Natural killer cell (primary cell): ENCODE measurements around the gene CPAMD8. TPM values are rescaled to one million over a fixed set of nuclear protein-coding genes. Genes with fewer than 3 reads are reported as not detected.

ENCODE experiments used
- ATAC-seq, 3 donors: fragments of 150-1000 bp in 2 of 3; fragments of 200-7000 bp in 1 of 3; cut with Tn5 transposase; 1 replicate in 1 of 3; 2 replicates in 2 of 3; pipeline ENCODE4 v1.10.0; 2021; ENCODE audit warnings: mild to moderate bottlenecking in 2 of 3, moderate library complexity in 2 of 3
- DNase-seq, 2 donors: peaks; one replicate each; pipeline versions ENCODE4 v3.0.0 to v3.0.0-alpha.2; 2013 to 2021; ENCODE audit warnings: mixed read lengths in 1 of 2
- H3K27ac ChIP-seq: one replicate; pipeline ENCODE4 v1.5.1; 2013; ENCODE audit warnings: mild to moderate bottlenecking, low read length
- H3K27me3 ChIP-seq: one replicate; pipeline ENCODE4 v1.6.1; 2013; ENCODE audit warnings: low read length; ENCODE audit not compliant: control insufficient read depth, insufficient read depth
- H3K36me3 ChIP-seq: one replicate; pipeline ENCODE4 v1.6.1; 2013; ENCODE audit warnings: low read length; ENCODE audit not compliant: control insufficient read depth, insufficient read depth
- H3K4me1 ChIP-seq: one replicate; pipeline ENCODE4 v1.6.1; 2013; ENCODE audit warnings: low read length; ENCODE audit not compliant: control insufficient read depth, insufficient read depth
- H3K4me3 ChIP-seq: one replicate; pipeline ENCODE4 v1.5.1; 2013; ENCODE audit warnings: low read length
- H3K9me3 ChIP-seq: one replicate; pipeline ENCODE4 v1.6.1; 2013; ENCODE audit warnings: low read length; ENCODE audit not compliant: control insufficient read depth, insufficient read depth
- H3K27ac Mint-ChIP-seq, 2 donors: one replicate each; pipeline ENCODE4 v1.8.0; 2022; ENCODE audit warnings: mild to moderate bottlenecking in 2 of 2, mixed read lengths in 2 of 2, moderate library complexity in 1 of 2
- H3K27me3 Mint-ChIP-seq, 2 donors: one replicate each; pipeline ENCODE4 v1.8.0; 2022; ENCODE audit warnings: low read depth in 2 of 2, mixed read lengths in 2 of 2
- H3K36me3 Mint-ChIP-seq: one replicate; pipeline ENCODE4 v1.8.0; 2022; ENCODE audit warnings: mixed read lengths
- H3K4me1 Mint-ChIP-seq, 2 donors: one replicate each; pipeline ENCODE4 v1.8.0; 2022; ENCODE audit warnings: mixed read lengths in 2 of 2
- H3K4me3 Mint-ChIP-seq: one replicate; pipeline ENCODE4 v1.8.0; 2022; ENCODE audit warnings: mild to moderate bottlenecking, moderate library complexity, mixed read lengths
- H3K9me3 Mint-ChIP-seq, 2 donors: one replicate each; pipeline ENCODE4 v1.8.0; 2022; ENCODE audit warnings: mixed read lengths in 2 of 2
- WGBS: methylation state at CpG from one replicate; pipeline ENCODE4 v1.1.7; 2013; ENCODE audit warnings: missing lambda C conversion rate; ENCODE audit not compliant: insufficient coverage; 5-methylcytosine and 5-hydroxymethylcytosine counted together
- intact Hi-C: fragments of 100-400 bp; cut with micrococcal nuclease; formaldehyde crosslinking; loops from one replicate; pipeline ENCODE4 v1.14.2; 2022
- total RNA-seq, 4 donors: library from RNA; stranded (reverse); fragments of 120-200 nt in 1 of 4; gene quantifications; one replicate each; pipeline versions ENCODE4 v1.2.3 to v1.2.4, GENCODE V29; 2013 to 2022
- TF ChIP-seq, protein P1 (sequence below): fragments of 200-600 bp; IDR thresholded peaks from one replicate; pipeline ENCODE4 v1.8.0; 2022; ENCODE audit warnings: antibody characterized with exemption

The CPAMD8 gene
- total RNA-seq, 3 donors from 2014 or later (not counting 1 experiment from before 2014, with no cell fraction given) = 3.6 to 4.9 (median 4.7) TPM

DNA sequence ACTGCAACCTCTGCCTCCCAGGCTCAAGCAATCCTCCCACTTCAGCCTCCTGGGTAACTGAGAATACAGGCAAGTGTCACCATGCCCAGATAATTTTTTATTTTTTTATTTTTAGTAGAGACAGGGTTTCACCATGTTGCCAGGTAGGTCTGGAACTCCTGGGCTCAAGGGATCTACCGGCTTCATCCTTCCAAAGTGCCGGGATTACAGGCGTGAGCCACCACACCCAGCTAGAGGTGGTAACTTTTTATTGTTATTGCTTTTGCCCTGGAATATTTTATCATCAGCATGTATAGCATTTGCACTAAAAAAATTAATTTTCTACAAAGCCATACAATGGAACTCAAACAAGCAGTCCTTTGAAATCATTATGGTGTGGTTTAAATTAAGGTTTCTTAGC lies 34.6 kb upstream of the CPAMD8 start:
- TF ChIP-seq, protein P1, sequence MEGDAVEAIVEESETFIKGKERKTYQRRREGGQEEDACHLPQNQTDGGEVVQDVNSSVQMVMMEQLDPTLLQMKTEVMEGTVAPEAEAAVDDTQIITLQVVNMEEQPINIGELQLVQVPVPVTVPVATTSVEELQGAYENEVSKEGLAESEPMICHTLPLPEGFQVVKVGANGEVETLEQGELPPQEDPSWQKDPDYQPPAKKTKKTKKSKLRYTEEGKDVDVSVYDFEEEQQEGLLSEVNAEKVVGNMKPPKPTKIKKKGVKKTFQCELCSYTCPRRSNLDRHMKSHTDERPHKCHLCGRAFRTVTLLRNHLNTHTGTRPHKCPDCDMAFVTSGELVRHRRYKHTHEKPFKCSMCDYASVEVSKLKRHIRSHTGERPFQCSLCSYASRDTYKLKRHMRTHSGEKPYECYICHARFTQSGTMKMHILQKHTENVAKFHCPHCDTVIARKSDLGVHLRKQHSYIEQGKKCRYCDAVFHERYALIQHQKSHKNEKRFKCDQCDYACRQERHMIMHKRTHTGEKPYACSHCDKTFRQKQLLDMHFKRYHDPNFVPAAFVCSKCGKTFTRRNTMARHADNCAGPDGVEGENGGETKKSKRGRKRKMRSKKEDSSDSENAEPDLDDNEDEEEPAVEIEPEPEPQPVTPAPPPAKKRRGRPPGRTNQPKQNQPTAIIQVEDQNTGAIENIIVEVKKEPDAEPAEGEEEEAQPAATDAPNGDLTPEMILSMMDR = no peak
- peaks cover 18 to 20% of the 10 kb centered on the region in 2 donors for H3K4me1 Mint-ChIP-seq
- H3K27ac Mint-ChIP-seq = no peak overlapping the region
- WGBS = 100% methylated on average over 2 of the region's 3 CpGs
- Histone ChIP-seq H3K27ac (no peak overlapping the region), H3K4me1 (peaks cover 10% of the 10 kb centered on the region), H3K36me3 (peaks cover 21% of the 10 kb centered on the region), H3K4me3 (no peak overlapping the region), H3K27me3 (no peaks in the 10 kb centered on the region), H3K9me3 (peaks cover 5% of the 10 kb centered on the region)
- DNase-seq (no peak), ATAC-seq (no peak)
- H3K9me3 Mint-ChIP-seq = no peaks in the 10 kb centered on the region
- intact Hi-C loops = no loop called here
- H3K36me3 Mint-ChIP-seq = peaks cover 11% of the 10 kb centered on the region
- peaks cover 12 to 20% of the 10 kb centered on the region in 2 donors for H3K27me3 Mint-ChIP-seq
- H3K4me3 Mint-ChIP-seq = no peak overlapping the region

DNA sequence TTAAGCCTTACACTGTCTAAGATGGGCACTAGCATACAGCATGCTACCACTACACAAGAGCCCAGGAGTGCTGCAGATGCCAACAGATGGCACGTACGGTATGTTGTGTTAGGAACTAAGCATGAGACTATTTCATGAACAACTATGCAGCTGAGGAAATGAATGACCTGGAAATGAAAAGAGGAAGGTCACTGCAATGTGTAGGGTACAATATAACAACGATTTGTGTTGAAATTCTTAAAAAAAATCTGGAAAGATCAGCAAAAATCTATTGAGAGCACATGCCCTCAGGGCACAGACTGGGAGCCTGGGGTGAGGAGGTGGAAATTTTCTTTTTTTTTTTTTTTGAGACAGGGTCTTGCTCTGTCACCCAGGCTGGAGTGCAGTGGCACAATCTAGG lies 34.2 kb upstream of the CPAMD8 start:
- peaks cover 8% of the 10 kb centered on the region for H3K4me1 ChIP-seq
- no peak overlapping the region for H3K27ac ChIP-seq
- ATAC-seq (no peak), DNase-seq (no peak)
- no peak overlapping the region for H3K4me3 ChIP-seq
- peaks cover 12 to 20% of the 10 kb centered on the region in 2 donors for H3K27me3 Mint-ChIP-seq
- H3K9me3 Mint-ChIP-seq = no peaks in the 10 kb centered on the region
- H3K27ac Mint-ChIP-seq = no peak overlapping the region
- TF ChIP-seq, protein P1 = no peak
- intact Hi-C loops = no loop called here
- H3K4me1 Mint-ChIP-seq = peaks cover 18 to 20% of the 10 kb centered on the region in 2 donors
- H3K36me3 Mint-ChIP-seq = peaks cover 11% of the 10 kb centered on the region
- H3K9me3 ChIP-seq = peaks cover 5% of the 10 kb centered on the region
- no peaks in the 10 kb centered on the region for H3K27me3 ChIP-seq
- peaks cover 21% of the 10 kb centered on the region for H3K36me3 ChIP-seq
- no peak overlapping the region for H3K4me3 Mint-ChIP-seq
- over 99% methylated on average over 3 of the region's 3 CpGs for WGBS

DNA sequence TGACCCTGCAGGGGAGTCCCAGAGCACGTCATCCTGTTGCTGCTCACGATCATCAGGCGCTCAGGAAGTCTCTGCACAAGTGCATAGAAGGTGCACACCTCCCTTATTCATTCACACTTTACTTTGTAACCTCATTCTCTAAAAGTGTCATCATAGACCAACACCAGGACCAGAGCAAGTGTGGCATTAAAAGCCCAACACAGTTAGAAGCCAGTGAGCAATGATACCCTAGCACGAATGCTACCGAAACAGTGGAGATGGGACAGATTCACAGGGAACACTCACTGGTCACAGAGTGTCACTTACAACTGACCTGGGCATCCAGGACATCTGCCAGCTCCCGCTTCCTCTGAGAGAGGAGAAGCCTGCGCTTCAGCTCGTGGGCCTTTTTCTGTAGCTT lies 31.6 kb upstream of the CPAMD8 start:
- peaks cover 11% of the 10 kb centered on the region for H3K36me3 Mint-ChIP-seq
- no peaks in the 10 kb centered on the region for H3K9me3 Mint-ChIP-seq
- no peak overlapping the region for H3K4me3 Mint-ChIP-seq

More for the DNA sequence above, 31.6 kb upstream of the CPAMD8 start:
- H3K4me1 ChIP-seq = no peaks in the 10 kb centered on the region
- peaks cover 5% of the 10 kb centered on the region for H3K9me3 ChIP-seq
- H3K27me3 ChIP-seq = no peaks in the 10 kb centered on the region
- intact Hi-C loops = no loop called here
- 96% methylated on average over 8 of the region's 8 CpGs for WGBS
- H3K36me3 ChIP-seq = peaks cover 28% of the 10 kb centered on the region
- Mint-ChIP-seq H3K4me1 (no peaks in the 10 kb centered on the region), H3K27ac (no peak overlapping the region), H3K27me3 (peaks cover 7 to 8% of the 10 kb centered on the region in 2 donors)
- TF ChIP-seq, protein P1 = no peak
- H3K4me3 ChIP-seq = no peak overlapping the region
- DNase-seq (no peak), ATAC-seq (no peak)
- no peak overlapping the region for H3K27ac ChIP-seq
